ENCODE data around the gene HMGCS1.

The HMGCS1 gene

GRCh38 chr5:43242196-43242595 is 71.0 kb downstream of the HMGCS1 start:
- Histone ChIP-seq H3K27me3 (ENCODE audit: insufficient read depth, low read length, poor library complexity) (peaks cover 12% of the 10 kb centered on the region), H2AFZ (ENCODE audit: low read depth, low read length) (no peak overlapping the region), H3K4me1 (ENCODE audit: insufficient read depth, low read length) (no peaks in the 10 kb centered on the region), H3K9me3 (ENCODE audit: insufficient read depth, low read length, severe bottlenecking) (no peaks in the 10 kb centered on the region), H3K9ac (ENCODE audit: low read depth, low read length) (no peak overlapping the region), H3K4me2 (ENCODE audit: insufficient read depth, low read length) (no peak overlapping the region), H3K79me2 (ENCODE audit: insufficient read depth, low read length) (no peaks in the 10 kb centered on the region), H3K4me3 (ENCODE audit: low read depth in 1 of 2, low read length in 2 of 2) (no peak overlapping the region), H4K20me1 (ENCODE audit: insufficient read depth, low read length) (no peaks in the 10 kb centered on the region), H3K27ac (ENCODE audit: low read length) (no peak overlapping the region), H3K36me3 (ENCODE audit: insufficient read depth, low read length) (no peaks in the 10 kb centered on the region)
- ATAC-seq (ENCODE audit: insufficient read depth, low read depth) (no peak), DNase-seq (no peak)
- TF ChIP-seq EZH2 (IDR thresholded peaks at IDR 0.05; ENCODE audit: borderline replicate concordance, low read depth, low read length, severe bottlenecking) (no peak), CTCF (IDR thresholded peaks at IDR 0.05; ENCODE audit: borderline replicate concordance, extremely low read depth, low read length, poor library complexity, severe bottlenecking) (no peak)

Data from DND-41 (cell line).